ENCODE results near the gene CAPN15.
"Not testable (repeated sequence)": the region's sequence is repeated elsewhere in the genome, so short reads cannot be mapped to it uniquely, and the experiment has no call there.

Gene CAPN15

GRCh38 chr16:592518-593306 is 65.2 kb downstream of the CAPN15 start:
- no peak for DNase-seq (ENCODE audit: low read depth)

GRCh38 chr16:593406-593805 is 65.9 kb downstream of the CAPN15 start:
- DNase-seq (ENCODE audit: low read depth): no peak

- DNase-seq (ENCODE audit: low read depth): no peak
Measured at GRCh38 chr16:593807-594206, 66.3 kb downstream of the CAPN15 start.

- DNase-seq (ENCODE audit: low read depth): no peak
Measured at GRCh38 chr16:595094-595528, 67.6 kb downstream of the CAPN15 start.

GRCh38 chr16:595942-596735 is 68.6 kb downstream of the CAPN15 start:
- no peak for DNase-seq (ENCODE audit: low read depth)

GRCh38 chr16:596736-597060 is 69.2 kb downstream of the CAPN15 start:
- DNase-seq (ENCODE audit: low read depth): no peak

- DNase-seq (ENCODE audit: low read depth): not testable (repeated sequence)
Measured at GRCh38 chr16:597655-598054, 70.1 kb downstream of the CAPN15 start.

GRCh38 chr16:598823-599739 is 71.6 kb downstream of the CAPN15 start:
- no peak for DNase-seq (ENCODE audit: low read depth)

GRCh38 chr16:600781-601180 is 73.3 kb downstream of the CAPN15 start:
- DNase-seq (ENCODE audit: low read depth): no peak

- no peak for DNase-seq (ENCODE audit: low read depth)
Measured at GRCh38 chr16:603933-604332, 76.4 kb downstream of the CAPN15 start.

Measured in HS-5 (cell line).